Kidney (tissue), 14 donors: ENCODE data around the gene NAV1. TPM values are rescaled to one million over a fixed set of nuclear protein-coding genes. Genes with fewer than 3 reads are reported as not detected.

Experiments
- DNase-seq, 5 donors: peaks; one replicate each; pipeline ENCODE4 v3.0.0-alpha.2; 2013 to 2020
- FAIRE-seq: peaks from 2 replicates; lab custom pipeline; 2012; peaks lifted over from hg19 to GRCh38; lab: Jason Lieb, UNC
- H3K27ac ChIP-seq, 2 donors: one replicate each; pipeline ENCODE4 v1.7.0; 2013; ENCODE audit warnings: low read depth in 2 of 2, low read length in 2 of 2, inconsistent platforms in 1 of 2
- H3K27me3 ChIP-seq: one replicate; pipeline ENCODE4 v1.7.1; 2013; ENCODE audit warnings: low read length, inconsistent platforms; ENCODE audit not compliant: control insufficient read depth, insufficient read depth
- H3K36me3 ChIP-seq, 3 donors: one replicate each; pipeline versions ENCODE4 v1.7.0 to v1.7.1; 2013; ENCODE audit warnings: low read length in 3 of 3, control low read depth in 1 of 3, inconsistent platforms in 1 of 3; ENCODE audit not compliant: insufficient read depth in 3 of 3, control insufficient read depth in 2 of 3
- H3K4me1 ChIP-seq, 3 donors: one replicate each; pipeline versions ENCODE4 v1.7.0 to v1.7.1; 2013; ENCODE audit warnings: low read length in 3 of 3, inconsistent platforms in 1 of 3, low read depth in 1 of 3; ENCODE audit not compliant: control insufficient read depth in 2 of 3, insufficient read depth in 2 of 3
- H3K4me3 ChIP-seq, 3 donors: one replicate each; pipeline versions ENCODE4 v1.7.0 to v1.8.1; 2013; ENCODE audit warnings: low read length in 3 of 3, control low read depth in 1 of 3, inconsistent platforms in 1 of 3
- H3K9ac ChIP-seq, 3 donors: one replicate each; pipeline versions ENCODE4 v1.7.0 to v1.7.1; 2013; ENCODE audit warnings: low read length in 3 of 3, control low read depth in 1 of 3, inconsistent platforms in 1 of 3
- H3K9me3 ChIP-seq, 3 donors: one replicate each; pipeline versions ENCODE4 v1.7.0 to v1.7.1; 2013; ENCODE audit warnings: low read length in 3 of 3, control low read depth in 1 of 3, inconsistent platforms in 1 of 3; ENCODE audit not compliant: control insufficient read depth in 2 of 3, insufficient read depth in 1 of 3
- intact Hi-C: fragments of 100-400 bp; cut with DNase I; formaldehyde crosslinking; loops from one replicate; pipeline ENCODE4 v1.11.1; 2022
- polyA plus RNA-seq: library from polyadenylated mRNA; stranded (reverse); fragments of 350-450 nt; fragmentation: Illumina TruSeq; extraction: RNeasy Lipid Tissue Mini Kit (QIAGEN cat#74804); gene quantifications from one replicate; pipeline ENCODE4 v1.2.3, GENCODE V29; 2014; ENCODE audit warnings: low read depth, low replicate concordance; ENCODE audit not compliant: insufficient read depth
- total RNA-seq: library from RNA; stranded (reverse); fragmentation: NEBNext Ultra II Directional; extraction: Animal tissue kit (Norgen Biotek cat#: 25700); gene quantifications from one replicate; pipeline ENCODE4 v1.2.1, GENCODE V29; 2021
- TF ChIP-seq, protein P1 (sequence below): IDR thresholded peaks from 3 replicates; pipeline ENCODE4 v1.5.1; 2012; ENCODE audit warnings: mild to moderate bottlenecking, moderate library complexity, borderline replicate concordance; ENCODE audit not compliant: insufficient read depth; ENCODE audit errors: extremely low read depth
- donor health status: control.
- donor health status: control.
- donor health status: control.
- donor health status: control.
- donor health status: control.
- donor health status: DM: yes; HTN: yes; CAD: no.
- donor health status: Normal renal cell carcinoma (clear cell type).

NAV1 gene
- total and polyA plus RNA-seq, 2 donors from 2014 or later = 1.7 to 23.0 TPM

DNA sequence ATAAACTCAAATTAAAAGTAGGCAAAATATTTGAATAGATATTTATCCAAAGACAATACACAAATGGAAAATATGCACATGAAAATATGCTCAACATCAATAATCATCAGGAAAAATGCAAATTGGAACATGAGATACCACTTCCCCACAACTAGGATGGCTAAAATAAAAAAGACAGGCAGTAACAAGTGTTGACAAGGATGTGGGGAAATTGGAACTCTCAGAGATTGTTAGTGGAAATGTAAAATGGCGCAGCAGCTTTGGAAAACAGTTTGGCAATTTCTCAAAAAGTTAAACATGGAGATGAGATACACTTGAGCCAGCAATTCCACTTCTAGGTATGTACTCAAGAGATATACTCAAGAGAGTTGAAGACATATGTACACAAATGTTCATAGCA is 48.8 kb downstream of the NAV1 start:
- H3K4me3 ChIP-seq = no peak overlapping the region
- H3K9me3 ChIP-seq = no peaks in the 10 kb centered on the region
- intact Hi-C loops = no loop called here
- H3K27ac ChIP-seq = no peak overlapping the region
- FAIRE-seq (no peak), DNase-seq (no peak)
- H3K36me3 ChIP-seq = no peaks in the 10 kb centered on the region
- H3K9ac ChIP-seq = no peak overlapping the region
- TF ChIP-seq, protein P1, sequence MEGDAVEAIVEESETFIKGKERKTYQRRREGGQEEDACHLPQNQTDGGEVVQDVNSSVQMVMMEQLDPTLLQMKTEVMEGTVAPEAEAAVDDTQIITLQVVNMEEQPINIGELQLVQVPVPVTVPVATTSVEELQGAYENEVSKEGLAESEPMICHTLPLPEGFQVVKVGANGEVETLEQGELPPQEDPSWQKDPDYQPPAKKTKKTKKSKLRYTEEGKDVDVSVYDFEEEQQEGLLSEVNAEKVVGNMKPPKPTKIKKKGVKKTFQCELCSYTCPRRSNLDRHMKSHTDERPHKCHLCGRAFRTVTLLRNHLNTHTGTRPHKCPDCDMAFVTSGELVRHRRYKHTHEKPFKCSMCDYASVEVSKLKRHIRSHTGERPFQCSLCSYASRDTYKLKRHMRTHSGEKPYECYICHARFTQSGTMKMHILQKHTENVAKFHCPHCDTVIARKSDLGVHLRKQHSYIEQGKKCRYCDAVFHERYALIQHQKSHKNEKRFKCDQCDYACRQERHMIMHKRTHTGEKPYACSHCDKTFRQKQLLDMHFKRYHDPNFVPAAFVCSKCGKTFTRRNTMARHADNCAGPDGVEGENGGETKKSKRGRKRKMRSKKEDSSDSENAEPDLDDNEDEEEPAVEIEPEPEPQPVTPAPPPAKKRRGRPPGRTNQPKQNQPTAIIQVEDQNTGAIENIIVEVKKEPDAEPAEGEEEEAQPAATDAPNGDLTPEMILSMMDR = no peak
- H3K27me3 ChIP-seq = no peaks in the 10 kb centered on the region
- no peaks in the 10 kb centered on the region for H3K4me1 ChIP-seq

Other genes starting within 250 kb of the NAV1 start
- gene TNNT2, start 161.4 kb upstream of the NAV1 start, total RNA-seq = 2.1 TPM
- 117 TPM for gene TNNT2, start 161.4 kb upstream of the NAV1 start, polyA plus RNA-seq
- gene LAD1, start 139.8 kb upstream of the NAV1 start, total RNA-seq = 72.6 TPM
- 70.7 TPM for gene LAD1, start 139.8 kb upstream of the NAV1 start, polyA plus RNA-seq
- gene TNNI1, start 117.4 kb upstream of the NAV1 start, total RNA-seq = not detected
- gene TNNI1, start 117.4 kb upstream of the NAV1 start, polyA plus RNA-seq = 17.7 TPM
- 25.6 TPM for gene PHLDA3, start 69.9 kb upstream of the NAV1 start, total RNA-seq
- gene PHLDA3, start 69.9 kb upstream of the NAV1 start, polyA plus RNA-seq = 27.3 TPM
- 236 TPM for gene CSRP1, start 32.0 kb upstream of the NAV1 start, total RNA-seq
- gene CSRP1, start 32.0 kb upstream of the NAV1 start, polyA plus RNA-seq = 211 TPM